TTC549 (cell line): Measurements from ENCODE around the gene GRB10.

Experiments used
- FAIRE-seq: peaks from 2 replicates; lab custom pipeline; 2012; peaks lifted over from hg19 to GRCh38; lab: Jason Lieb, UNC

The GRB10 gene

DNA sequence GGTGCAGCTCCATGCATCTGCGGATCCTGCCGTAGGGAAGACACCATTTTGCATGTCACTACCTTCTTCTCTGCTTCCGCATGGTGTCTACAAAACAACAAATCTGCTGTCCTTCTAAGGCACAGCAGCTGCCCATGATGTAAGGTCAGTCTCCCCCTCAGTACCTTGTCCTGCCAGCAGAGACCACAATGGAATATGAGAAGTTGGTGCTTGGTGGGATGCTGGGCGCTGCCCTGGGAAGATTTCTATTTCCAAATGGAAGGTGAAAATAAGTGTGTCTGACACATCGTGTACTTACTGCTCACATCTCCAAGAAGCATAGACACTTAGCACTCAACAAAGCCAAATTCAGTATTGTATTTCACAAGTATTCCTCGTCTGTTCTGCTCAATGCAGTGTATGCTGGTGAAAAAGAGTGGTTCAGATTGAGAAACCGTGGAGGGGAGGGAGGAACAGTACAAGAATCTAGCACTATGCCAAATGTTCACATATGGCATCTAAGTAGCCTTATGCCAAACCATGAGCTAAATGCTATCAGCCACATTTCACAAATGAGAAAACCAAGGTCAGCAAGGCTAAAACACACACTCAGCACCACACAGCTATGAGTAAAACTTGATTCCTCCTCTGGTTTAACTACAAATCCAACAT lies 95.0 kb downstream of the GRB10 start:
- no peak for FAIRE-seq

DNA sequence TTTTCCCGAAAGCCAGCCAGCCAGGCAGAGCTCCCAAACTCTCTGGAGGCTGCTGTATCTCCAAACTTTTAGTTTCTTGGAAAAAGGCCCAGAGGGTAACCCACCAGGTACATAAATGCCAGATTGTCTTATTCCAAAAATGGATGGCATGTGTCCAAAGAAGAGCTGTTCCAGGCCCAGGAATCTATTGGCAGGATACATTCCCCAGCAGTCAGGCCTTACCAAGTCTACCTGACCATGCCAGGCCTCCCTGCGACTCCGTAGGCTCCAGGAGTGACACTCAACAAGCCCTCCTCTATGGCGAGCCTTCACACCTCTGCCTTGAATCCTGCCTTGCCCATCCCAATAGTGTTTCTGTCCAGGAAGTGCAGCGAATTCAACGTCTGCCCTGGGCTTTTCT lies 95.6 kb downstream of the GRB10 start:
- no peak for FAIRE-seq

DNA sequence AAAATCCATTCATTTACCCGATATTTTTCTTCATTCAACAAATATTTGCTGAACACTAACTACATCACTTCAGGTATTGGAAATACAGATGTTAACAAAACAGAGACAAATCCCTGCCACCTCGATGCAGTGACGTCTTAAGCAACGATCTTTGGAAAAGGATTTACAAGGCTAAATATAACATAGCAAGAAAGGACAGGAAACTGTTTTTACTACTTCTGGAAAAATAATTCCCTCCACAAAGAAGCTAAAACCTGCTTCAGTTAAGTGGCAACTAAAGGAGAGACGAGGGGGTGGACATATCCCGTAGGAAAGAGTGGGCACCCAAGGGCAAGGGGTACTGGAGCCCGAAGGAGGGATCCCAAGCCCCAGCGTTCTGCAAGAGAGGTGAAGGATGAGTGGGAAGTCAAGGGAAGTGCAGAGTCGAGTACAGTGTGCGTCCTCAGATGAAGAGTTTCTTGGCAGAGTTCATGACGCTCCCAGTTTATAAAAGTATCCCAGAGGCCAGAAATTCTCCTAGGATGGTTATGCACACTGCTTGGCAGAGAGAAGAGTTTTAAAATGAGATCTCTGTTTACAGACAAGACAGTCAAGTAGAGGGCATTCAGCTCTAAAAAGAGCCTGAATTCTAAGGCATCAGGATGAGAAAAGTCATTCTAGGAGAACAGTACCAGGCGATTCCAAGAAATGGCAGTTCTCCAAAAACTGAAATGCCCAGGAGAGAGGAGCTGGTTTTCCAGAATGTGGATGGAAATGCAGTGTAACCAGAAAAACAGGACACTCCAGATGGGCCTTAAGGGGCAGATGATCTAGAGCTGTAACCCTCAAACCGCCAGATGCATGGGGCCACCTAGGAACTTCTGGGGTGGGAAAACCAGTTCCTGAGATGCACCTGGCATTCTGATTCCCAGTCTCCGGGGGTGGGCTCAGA lies 97.3 kb downstream of the GRB10 start:
- FAIRE-seq, result no peak

DNA sequence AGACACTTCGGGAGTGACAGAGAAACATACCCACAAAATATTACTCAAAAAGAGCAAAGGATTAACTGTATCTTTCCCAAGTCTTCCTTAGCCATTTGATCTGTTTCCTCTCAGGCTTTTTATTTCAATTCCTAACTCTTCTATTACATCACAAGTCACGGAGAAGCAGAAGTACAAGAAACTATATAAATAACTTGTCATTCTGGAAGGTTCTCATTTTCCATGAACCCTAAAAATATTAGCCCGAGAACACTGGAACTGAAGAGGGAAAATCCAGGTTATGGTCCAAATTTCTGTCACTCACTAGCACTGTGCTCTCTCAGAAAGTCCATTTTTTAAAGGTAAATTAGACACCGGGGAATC lies 98.0 kb downstream of the GRB10 start:
- no peak for FAIRE-seq

DNA sequence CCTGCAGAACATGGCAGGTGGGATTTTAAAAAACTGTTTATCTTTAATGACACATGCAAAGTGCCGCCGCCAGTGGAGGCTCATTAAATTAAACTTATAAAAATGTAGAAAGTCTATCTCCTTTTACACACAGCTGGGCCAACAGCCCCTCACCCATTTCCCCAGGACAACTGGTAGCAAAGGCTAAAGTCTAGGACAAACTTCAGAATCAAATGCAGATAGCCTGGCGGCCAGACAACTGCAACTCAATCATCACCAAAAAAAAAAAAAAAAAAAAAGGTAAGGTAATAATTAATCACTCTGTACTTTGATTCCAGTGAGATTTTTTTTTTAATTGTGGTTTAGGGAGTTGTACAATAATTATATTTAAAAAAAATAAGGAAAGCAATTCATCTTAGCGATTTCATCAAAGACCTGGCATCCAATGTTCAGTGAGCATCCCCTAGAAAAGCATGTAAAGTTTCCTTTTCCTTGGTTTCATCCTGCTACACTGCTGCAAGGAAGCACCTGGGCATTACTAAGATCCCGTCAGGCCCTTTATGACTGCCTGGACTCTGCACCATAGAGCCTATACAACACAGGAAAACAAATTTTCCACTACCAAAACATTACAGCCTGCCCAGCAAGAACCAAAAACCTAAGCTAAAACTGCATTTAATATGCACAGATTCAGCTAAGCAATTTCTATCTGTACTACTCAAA lies 98.5 kb downstream of the GRB10 start:
- FAIRE-seq, result no peak

DNA sequence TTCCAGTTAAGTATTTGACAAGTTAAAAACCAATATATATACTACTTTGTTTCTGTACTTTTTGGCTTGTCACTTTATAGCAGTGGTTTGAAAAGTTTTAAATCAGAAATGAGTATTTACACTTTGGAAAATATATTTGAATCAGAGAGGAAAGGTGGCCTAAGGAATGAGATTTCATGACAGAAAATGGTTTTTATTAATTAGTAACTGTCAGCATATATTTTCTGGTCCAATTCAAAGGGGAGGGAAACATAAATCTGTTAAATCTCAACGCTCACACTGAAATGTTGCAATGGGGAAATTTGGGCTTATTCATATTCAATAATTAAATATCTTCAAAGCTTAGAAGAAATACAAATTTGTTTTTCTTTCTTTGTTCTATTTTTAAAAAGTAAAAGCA lies 100.1 kb downstream of the GRB10 start:
- FAIRE-seq, result no peak

DNA sequence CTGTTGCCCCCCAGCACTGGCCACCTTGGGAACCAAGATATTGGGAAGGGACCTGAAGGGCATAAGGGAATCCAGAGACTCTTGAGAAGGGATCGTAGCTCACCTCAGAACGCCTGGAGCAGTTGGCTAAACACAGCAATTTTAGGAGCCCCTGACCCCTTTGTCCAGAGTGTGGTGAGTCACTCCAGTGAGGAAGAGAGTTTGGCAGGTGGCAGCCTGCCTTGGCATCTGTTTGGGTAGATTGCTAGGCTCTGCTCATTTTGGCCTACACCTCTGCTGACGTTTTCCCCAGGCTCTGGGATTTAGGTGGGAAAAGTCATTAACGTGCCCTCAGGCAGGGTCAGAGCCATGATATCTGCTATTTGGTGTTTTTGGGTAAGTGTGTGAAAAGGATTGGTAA lies 100.6 kb downstream of the GRB10 start:
- FAIRE-seq, result no peak

DNA sequence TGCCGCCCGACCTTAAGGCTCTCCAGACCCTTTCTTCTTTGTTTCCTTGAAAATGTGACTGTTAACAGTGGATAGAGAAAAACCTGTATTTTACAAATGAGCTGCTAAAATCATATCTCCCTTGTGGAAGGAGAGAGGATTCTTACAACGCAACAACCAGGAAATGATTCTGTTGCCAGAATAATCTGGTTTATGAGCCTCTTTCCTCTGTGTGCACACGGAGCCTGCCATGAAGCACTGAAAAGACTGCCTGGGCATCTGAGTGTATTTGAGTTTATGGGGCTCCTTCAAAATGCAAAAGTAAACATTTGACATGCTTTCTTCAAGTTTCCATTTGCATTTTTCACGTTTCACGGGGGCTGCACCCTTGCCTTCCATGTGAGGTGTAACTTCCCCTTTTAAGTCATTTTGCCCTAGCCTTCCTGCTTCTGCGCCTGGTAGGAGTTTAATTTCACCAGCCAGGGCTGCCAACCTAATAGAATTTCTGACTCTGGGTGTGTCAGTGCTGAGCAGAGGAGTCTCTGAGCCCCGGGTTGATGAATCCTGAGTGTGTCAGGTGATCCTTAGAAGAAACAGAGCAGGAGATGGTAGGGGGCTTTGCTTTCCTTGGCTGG lies 101.2 kb downstream of the GRB10 start:
- FAIRE-seq, result no peak

DNA sequence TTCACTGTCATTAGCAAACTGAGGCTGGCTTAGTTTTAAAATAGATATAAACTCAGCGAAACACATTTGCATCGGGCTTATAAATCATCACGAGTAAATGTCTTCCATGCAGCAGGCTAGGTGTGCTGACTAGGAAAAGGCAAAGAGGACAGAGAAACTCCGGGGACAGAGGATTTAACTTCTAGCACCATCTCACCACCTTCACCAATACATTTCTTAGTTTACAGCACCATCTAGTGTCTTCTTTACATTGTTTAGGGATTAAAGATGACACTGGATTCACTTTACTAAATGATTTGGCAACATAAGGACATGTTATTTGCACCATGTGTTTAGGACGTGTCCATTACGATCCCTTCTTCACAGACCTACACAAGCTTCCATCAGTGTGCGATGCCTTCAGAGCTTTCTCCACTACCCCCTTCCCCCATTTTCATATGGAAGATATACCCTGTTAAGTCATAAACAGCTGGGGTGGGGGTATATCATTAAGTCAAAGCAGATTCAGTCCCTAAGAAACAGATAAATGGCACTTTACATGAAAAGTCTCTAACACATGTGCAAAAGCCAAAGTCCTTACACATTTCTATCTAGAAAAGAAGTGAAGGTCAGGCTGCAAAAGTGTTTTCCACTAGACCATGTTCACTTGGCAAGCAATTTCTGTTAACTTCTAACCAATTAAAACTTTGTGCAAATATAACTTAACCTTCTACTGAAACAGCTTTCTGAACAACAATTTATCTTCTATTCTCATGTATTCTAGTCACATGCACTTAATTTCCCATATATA lies 103.3 kb downstream of the GRB10 start:
- FAIRE-seq, result no peak

DNA sequence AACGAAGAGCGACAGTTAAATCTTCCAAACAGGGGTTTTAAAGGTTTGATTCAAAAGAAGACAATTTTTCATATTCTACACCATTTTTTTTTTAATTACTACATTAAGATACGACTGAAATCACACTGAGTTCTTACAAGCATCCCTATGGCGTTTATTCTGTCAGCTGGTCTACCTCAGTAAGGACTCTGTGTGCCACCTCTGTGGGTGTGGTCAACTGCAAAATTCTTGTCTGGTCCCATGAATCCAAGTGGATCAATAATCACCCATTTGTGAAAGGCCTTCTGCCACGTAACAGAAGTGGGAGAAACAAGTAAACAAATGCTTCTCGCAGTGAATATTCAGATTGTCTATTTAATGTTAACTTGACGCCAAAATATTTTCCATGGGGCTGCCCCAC lies 104.1 kb downstream of the GRB10 start:
- no peak for FAIRE-seq

DNA sequence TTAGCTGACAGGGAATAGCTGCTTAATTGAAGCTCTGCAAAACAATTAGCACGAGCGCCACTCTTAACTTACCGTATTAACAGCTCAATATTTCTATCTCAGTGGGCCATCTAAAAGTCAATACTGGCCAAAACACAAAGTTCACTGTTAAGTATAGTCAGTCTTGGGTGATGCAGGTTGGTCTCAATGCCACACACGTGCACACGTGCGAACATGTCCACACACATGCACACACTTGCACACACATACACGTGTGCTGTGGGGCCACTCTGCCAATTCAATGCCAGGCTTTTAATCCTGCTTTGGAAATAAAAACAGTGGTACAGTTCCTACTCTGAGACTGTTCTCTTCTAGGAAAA lies 105.1 kb downstream of the GRB10 start:
- FAIRE-seq, result no peak

DNA sequence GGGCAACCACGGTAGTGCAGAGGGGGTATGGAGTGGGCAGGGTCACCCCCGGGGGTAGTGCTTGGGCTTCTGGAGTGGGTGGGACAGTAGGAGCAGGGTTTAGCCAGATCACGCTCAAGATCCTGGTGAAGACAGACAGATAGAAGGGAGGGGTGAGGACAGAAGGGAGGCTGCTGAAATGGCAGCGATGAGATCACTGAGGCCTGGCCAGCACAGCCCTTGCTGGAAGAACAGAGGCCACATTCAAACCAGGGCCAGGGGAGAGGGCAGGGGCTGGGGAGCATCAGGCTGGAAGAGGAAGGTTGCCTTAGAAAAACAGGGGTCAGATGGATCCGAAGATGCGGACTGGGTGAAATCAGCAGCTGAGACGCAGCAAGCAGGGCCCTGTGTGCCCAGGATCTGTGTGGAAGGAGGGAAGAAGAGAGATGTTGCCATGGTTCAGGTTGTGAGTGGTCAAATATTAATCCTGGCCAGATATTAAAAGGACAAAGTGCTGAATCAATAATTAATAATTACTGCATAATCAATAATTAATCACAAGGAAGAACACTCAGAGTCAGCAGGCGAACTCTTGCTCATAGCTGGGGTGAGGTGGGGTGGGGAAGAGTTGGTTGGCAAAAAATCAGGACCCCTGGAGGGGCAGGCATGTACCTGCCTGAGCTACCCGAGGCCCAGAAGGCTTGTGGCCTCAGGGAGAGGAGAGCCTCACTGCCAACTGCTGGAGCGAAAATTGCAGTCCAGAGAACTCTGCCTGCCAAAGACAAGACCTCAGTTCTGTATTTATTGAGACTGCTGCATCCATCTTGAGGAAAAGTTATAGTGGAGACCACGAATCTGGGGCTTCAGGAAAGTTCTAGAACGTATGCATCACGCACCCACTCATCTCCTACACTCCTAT lies 105.7 kb downstream of the GRB10 start:
- FAIRE-seq, result no peak

DNA sequence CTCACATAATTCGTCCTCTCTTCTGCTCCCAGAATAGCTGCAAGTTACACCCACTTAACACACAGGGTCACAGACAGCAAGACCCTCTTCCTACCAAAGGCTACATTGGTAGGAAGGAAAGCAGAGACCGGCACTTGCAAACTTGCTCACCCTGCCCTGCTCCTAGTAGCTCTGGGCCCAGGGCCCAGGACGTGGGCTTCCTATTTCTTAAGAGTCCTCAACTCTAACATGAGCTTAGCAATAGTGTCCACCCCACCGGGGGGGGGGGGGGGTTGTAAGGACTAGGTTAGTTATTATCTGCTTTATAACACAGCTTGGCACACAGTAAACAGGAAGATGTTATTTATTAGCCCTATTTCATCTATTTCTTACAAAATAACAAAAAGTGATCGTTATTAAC lies 106.6 kb downstream of the GRB10 start:
- FAIRE-seq, result no peak

DNA sequence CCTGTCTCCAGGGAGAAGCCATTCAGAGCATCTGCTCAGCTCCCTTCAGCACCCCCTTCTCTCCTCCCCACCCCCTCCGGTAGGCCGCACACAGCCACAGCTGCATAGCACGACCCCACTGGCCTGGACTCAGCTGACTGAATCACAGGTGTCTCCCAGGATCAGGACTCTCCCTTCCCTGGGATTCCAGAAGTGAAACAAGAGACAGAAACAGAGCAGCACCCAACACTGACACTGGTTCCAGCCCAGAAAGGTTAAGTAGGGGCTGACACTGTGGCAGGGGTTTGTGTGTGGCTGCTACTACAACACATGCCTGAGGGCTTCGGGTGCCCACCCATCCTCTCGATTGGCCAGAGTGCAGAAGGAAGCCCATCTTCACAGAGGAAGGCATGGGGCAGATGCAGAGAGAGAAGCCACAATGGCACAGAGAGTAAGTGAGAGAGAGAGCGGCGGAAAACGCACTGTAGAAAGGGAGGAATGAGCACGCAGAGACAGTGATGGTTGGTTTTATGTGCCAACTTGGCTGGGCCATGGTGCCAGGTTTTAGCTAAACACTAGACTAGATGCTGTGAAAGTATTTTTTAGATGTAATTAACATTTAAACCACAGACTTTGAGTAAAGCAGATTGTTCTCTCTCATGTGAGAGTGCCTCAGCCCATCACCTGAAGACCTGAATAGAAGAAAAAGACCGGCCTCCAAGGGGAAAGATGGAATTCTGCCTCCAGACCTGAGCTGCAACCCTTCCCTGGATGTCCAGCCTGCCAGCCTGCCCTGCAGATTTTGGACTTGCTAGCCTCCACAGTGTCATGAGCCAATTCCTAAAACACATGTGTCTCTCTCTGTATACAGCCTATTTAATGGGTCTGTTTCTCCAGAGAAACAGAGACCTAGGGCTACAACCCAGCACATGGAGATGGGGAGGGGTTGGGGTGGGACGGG lies 107.5 kb downstream of the GRB10 start:
- no peak for FAIRE-seq

DNA sequence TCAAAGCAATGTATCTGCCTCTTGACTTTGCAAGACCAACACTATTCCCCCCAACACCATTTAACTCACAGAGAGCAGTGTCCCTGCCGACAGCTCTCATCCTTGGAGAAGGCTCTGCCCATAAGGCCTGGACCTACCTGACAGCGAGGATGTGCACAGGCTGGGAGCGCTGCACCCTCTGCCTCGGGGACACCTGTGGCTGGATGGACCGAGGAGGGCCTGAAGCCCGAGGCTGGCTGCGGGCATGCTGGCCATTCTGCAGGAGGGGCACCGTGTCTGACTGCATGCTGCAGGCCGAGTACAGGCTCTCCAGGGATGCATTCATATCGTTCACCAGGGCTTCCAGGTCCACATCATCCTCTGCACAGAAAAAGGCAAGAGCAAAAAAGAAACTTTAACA lies 108.4 kb downstream of the GRB10 start:
- no peak for FAIRE-seq

DNA sequence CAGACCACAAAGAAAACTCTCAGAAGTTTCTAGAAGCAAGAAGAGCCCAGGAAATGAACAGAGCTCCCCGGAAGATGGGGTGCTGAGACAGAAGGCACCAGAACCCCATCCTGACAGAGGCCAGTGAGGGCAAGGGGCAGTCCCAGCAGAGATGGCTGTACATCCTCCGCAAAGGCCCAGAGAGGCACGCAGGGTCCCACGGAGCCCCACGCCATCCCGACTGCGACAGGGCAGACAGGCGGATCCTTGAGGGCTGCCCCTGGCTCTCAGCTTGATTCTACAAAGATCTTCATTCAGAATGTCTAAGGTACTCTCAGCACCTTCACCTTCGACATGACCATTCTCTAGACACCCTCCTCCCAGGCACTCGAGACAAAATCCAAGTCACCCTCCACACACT lies 109.6 kb downstream of the GRB10 start:
- FAIRE-seq, result no peak

DNA sequence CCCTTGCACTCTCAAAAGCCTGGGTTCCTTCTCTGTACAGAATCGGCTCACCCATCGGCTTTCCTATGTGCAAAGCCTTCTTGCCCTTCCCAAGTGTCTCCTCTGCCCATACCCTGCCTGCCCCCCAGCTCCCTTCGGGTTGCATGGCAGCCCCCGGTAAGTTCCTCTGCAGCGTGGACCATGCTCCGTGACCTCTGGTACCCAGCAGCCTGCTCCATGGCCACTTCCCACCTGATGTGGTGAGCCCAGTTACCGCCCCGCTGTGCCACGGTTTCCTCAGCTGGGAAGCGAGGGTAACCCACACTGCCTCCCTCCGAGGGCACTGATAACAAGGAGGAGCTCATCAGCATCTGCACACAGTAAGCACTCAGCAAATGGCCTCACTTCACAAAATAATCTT lies 110.7 kb downstream of the GRB10 start:
- no peak for FAIRE-seq

DNA sequence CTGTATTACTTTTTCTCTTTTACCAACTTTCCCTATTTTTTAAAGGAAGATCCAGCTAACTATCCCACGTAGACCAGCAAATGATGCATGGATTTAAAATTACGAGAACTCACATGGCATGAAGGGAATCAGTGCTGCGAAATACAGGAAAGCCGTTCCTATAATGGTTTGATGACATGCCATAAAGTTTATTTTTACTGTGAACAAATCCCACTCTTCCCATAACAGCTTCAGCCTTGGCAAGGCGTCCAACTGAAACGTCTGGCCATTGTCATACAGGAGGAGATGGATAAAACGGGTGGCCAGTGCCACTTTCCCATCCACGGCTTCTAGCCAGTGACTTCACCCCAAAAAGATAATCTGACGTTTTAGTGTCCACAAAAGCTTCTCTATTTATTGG lies 111.3 kb downstream of the GRB10 start:
- no peak for FAIRE-seq

DNA sequence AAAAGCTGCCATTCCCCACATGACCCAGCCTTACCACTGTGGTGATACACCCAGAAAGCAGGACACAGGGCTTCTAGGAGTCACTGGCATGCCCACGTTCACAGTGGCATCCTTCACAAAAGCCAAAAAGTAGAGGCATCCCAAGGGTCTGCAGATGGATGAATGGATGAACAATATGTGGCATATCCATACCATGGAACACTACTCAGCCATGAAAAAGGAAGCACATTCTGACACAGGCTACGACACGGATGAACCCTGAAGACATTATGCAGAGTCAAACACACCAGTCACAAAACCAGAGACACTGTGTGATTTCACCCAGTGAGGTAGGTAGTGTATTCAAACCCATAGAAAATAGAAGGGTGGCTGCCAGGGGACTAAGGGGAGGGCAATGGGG lies 112.8 kb downstream of the GRB10 start:
- FAIRE-seq, result no peak

DNA sequence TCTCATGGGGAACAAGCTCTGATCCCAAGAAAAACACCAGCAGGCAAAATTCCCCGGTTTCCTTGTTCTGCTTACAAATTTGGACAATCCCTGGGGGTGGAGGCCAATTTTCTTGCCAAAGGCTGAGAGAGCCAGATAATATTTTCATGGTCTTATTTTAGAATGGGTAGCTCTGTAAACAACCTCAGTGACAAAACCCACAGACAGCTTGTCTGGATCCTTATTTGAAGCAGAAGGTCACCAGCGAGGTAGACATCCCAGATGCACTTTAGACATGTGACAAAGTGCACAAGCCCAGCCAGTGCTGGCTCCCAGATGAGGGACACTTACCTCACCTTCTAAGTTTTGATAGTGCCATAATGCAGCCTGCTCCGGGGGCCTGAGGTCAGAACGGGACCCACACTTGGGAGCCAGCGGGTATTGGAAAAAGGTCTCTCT lies 114.9 kb downstream of the GRB10 start:
- no peak for FAIRE-seq
